ENCODE data around the gene KLF1.

Gene KLF1

GRCh38 chr19:12933287-12934072, 46.5 kb upstream of the KLF1 start, which contains the start of gene FARSA:
Gene FARSA (minus strand): TSS chr19:12933711. CDS start chr19:12933696, 15 bp downstream.
- Histone ChIP-seq H3K9me3 (ENCODE audit: control insufficient read depth, insufficient read depth, low read length) (no peaks in the 10 kb centered on the region), H4K20me1 (ENCODE audit: control insufficient read depth, insufficient read depth, low read depth, low read length) (no peaks in the 10 kb centered on the region), H3K4me1 (ENCODE audit: control insufficient read depth, low read length) (peaks cover 42% of the 10 kb centered on the region), H3K4me3 (ENCODE audit: low read length) (peak within 1 kb of the TSS; percentile 96), H3K79me2 (ENCODE audit: control insufficient read depth, low read length) (peaks cover 50% of the 10 kb centered on the region), H3K27ac (ENCODE audit: low read depth, low read length) (peak within 1 kb of the TSS; percentile 43), H3K4me2 (ENCODE audit: low read length) (peak within 1 kb of the TSS; percentile 87), H3K27me3 (ENCODE audit: control insufficient read depth, low read length) (no peaks in the 10 kb centered on the region), H3K9me2 (replicated peaks; ENCODE audit: control insufficient read depth, low read length) (no peaks in the 10 kb centered on the region), H3F3A (ENCODE audit: control insufficient read depth, insufficient read depth) (peaks cover 13% of the 10 kb centered on the region), H3K36me3 (ENCODE audit: control insufficient read depth, low read length) (peaks cover 43% of the 10 kb centered on the region)
- TF ChIP-seq CTCF (IDR thresholded peaks at IDR 0.05; ENCODE audit: low read depth, low read length, poor library complexity, severe bottlenecking): no peak
- no peak for TF ChIP-seq EZH2phosphoT487 (IDR thresholded peaks at IDR 0.05; ENCODE audit: borderline replicate concordance, low read length)

GRCh38 chr19:12932392-12933286, 45.6 kb upstream of the KLF1 start:
- H3K27me3 ChIP-seq (ENCODE audit: control insufficient read depth, low read length): no peaks in the 10 kb centered on the region
- TF ChIP-seq EZH2phosphoT487 (IDR thresholded peaks at IDR 0.05; ENCODE audit: borderline replicate concordance, low read length) (no peak), CTCF (IDR thresholded peaks at IDR 0.05; ENCODE audit: low read depth, low read length, poor library complexity, severe bottlenecking) (no peak)
- H3K9me3 ChIP-seq (ENCODE audit: control insufficient read depth, insufficient read depth, low read length): no peaks in the 10 kb centered on the region
- peaks cover 11% of the 10 kb centered on the region for H3F3A ChIP-seq (ENCODE audit: control insufficient read depth, insufficient read depth)
- no peaks in the 10 kb centered on the region for H4K20me1 ChIP-seq (ENCODE audit: control insufficient read depth, insufficient read depth, low read depth, low read length)
- no peaks in the 10 kb centered on the region for H3K9me2 ChIP-seq (replicated peaks; ENCODE audit: control insufficient read depth, low read length)
- peak overlapping the region; percentile 87 for H3K4me2 ChIP-seq (ENCODE audit: low read length)
- H3K4me1 ChIP-seq (ENCODE audit: control insufficient read depth, low read length): peaks cover 37% of the 10 kb centered on the region
- H3K27ac ChIP-seq (ENCODE audit: low read depth, low read length): peak overlapping the region; percentile 43
- H3K79me2 ChIP-seq (ENCODE audit: control insufficient read depth, low read length): peaks cover 49% of the 10 kb centered on the region
- H3K36me3 ChIP-seq (ENCODE audit: control insufficient read depth, low read length): peaks cover 49% of the 10 kb centered on the region
- H3K4me3 ChIP-seq (ENCODE audit: low read length): peak overlapping the region; percentile 96

GRCh38 chr19:12930002-12930645, 43.1 kb upstream of the KLF1 start:
- no peak overlapping the region for H3K4me3 ChIP-seq (ENCODE audit: low read length)
- no peaks in the 10 kb centered on the region for H3F3A ChIP-seq (ENCODE audit: control insufficient read depth, insufficient read depth)
- H3K9me3 ChIP-seq (ENCODE audit: control insufficient read depth, insufficient read depth, low read length): no peaks in the 10 kb centered on the region
- H3K27me3 ChIP-seq (ENCODE audit: control insufficient read depth, low read length): no peaks in the 10 kb centered on the region
- H3K9me2 ChIP-seq (replicated peaks; ENCODE audit: control insufficient read depth, low read length): no peaks in the 10 kb centered on the region
- no peak overlapping the region for H3K27ac ChIP-seq (ENCODE audit: low read depth, low read length)
- H3K4me2 ChIP-seq (ENCODE audit: low read length): no peak overlapping the region
- peaks cover 49% of the 10 kb centered on the region for H3K79me2 ChIP-seq (ENCODE audit: control insufficient read depth, low read length)
- no peaks in the 10 kb centered on the region for H4K20me1 ChIP-seq (ENCODE audit: control insufficient read depth, insufficient read depth, low read depth, low read length)
- peaks cover 21% of the 10 kb centered on the region for H3K4me1 ChIP-seq (ENCODE audit: control insufficient read depth, low read length)
- H3K36me3 ChIP-seq (ENCODE audit: control insufficient read depth, low read length): peaks cover 65% of the 10 kb centered on the region
- TF ChIP-seq CTCF (IDR thresholded peaks at IDR 0.05; ENCODE audit: low read depth, low read length, poor library complexity, severe bottlenecking) (peak; percentile 22), EZH2phosphoT487 (IDR thresholded peaks at IDR 0.05; ENCODE audit: borderline replicate concordance, low read length) (no peak)
